ENCODE measurements around the gene MAPK8IP2.

The MAPK8IP2 gene

GRCh38 chr22:50582493-50583293 is 17.9 kb upstream of the MAPK8IP2 start, which contains the start of gene CHKB (continued):
- peak; percentile 40; the same call in 1 of the 2 replicates for TF ChIP-seq ZNF501 (tag by site-specific recombination; IDR thresholded peaks at IDR 0.05)
- peak; percentile 49; the same call in 1 of the 2 replicates for TF ChIP-seq ZNF391 (tag by site-specific recombination; IDR thresholded peaks at IDR 0.05; ENCODE audit: borderline replicate concordance, low read depth)
- TF ChIP-seq SP3 (tag by site-specific recombination; IDR thresholded peaks at IDR 0.05) = peak; percentile 40
- no peak for TF ChIP-seq ZNF423 (tag by site-specific recombination; IDR thresholded peaks at IDR 0.05)
- no peak for TF ChIP-seq ZSCAN16 (tag by site-specific recombination; IDR thresholded peaks at IDR 0.05)
- TF ChIP-seq, protein P1, sequence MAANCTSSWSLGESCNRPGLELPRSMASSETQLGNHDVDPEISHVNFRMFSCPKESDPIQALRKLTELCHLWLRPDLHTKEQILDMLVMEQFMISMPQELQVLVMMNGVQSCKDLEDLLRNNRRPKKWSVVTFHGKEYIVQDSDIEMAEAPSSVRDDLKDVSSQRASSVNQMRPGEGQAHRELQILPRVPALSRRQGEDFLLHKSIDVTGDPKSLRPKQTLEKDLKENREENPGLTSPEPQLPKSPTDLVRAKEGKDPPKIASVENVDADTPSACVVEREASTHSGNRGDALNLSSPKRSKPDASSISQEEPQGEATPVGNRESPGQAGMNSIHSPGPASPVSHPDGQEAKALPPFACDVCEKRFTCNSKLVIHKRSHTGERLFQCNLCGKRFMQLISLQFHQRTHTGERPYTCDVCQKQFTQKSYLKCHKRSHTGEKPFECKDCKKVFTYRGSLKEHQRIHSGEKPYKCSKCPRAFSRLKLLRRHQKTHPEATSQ (tag by site-specific recombination; IDR thresholded peaks at IDR 0.05) = peak; percentile 38; the same call in 1 of the 2 replicates
- TF ChIP-seq ZNF530 (tag by site-specific recombination; IDR thresholded peaks at IDR 0.05; ENCODE audit: low read depth) = no peak
- TF ChIP-seq, protein P2, sequence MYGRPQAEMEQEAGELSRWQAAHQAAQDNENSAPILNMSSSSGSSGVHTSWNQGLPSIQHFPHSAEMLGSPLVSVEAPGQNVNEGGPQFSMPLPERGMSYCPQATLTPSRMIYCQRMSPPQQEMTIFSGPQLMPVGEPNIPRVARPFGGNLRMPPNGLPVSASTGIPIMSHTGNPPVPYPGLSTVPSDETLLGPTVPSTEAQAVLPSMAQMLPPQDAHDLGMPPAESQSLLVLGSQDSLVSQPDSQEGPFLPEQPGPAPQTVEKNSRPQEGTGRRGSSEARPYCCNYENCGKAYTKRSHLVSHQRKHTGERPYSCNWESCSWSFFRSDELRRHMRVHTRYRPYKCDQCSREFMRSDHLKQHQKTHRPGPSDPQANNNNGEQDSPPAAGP (tag by site-specific recombination; IDR thresholded peaks at IDR 0.05) = peak; percentile 88
- TF ChIP-seq KLF7 (tag by site-specific recombination; IDR thresholded peaks at IDR 0.05; ENCODE audit: borderline replicate concordance) = peak; percentile 65; the same call in 1 of the 2 replicates
- no peak for TF ChIP-seq ZNF776 (tag by site-specific recombination; IDR thresholded peaks at IDR 0.05; ENCODE audit: borderline replicate concordance)
- TF ChIP-seq ZBTB17 (tag by site-specific recombination; IDR thresholded peaks at IDR 0.05) = peak; percentile 89
- TF ChIP-seq, protein P3, sequence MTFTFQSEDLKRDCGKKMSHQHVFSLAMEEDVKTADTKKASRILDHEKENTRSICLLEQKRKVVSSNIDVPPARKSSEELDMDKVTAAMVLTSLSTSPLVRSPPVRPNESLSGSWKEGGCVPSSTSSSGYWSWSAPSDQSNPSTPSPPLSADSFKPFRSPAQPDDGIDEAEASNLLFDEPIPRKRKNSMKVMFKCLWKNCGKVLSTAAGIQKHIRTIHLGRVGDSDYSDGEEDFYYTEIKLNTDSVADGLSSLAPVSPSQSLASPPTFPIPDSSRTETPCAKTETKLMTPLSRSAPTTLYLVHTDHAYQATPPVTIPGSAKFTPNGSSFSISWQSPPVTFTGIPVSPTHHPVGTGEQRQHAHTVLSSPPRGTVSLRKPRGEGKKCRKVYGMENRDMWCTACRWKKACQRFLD (tag by site-specific recombination; IDR thresholded peaks at IDR 0.05) = no peak
- peak; percentile 37 for TF ChIP-seq SP7 (tag by site-specific recombination; IDR thresholded peaks at IDR 0.05)
- TF ChIP-seq ZNF610 (tag by site-specific recombination; IDR thresholded peaks at IDR 0.05; ENCODE audit: borderline replicate concordance) = peak; percentile 34
- TF ChIP-seq KLF9 (tag by site-specific recombination; IDR thresholded peaks at IDR 0.05; ENCODE audit: low read depth) = peak; percentile 63
- TF ChIP-seq ZFP37 (tag by site-specific recombination; IDR thresholded peaks at IDR 0.05) = peak; percentile 31; the same call in 1 of the 2 replicates
- TF ChIP-seq ZSCAN30 (tag by site-specific recombination; IDR thresholded peaks at IDR 0.05) = peak; percentile 86
- TF ChIP-seq ZNF449 (tag by site-specific recombination; IDR thresholded peaks at IDR 0.05) = peak; percentile 68
- TF ChIP-seq ZNF76 (tag by site-specific recombination; IDR thresholded peaks at IDR 0.05; ENCODE audit: borderline replicate concordance, low read depth) = peak; percentile 42; the same call in 1 of the 2 replicates
- TF ChIP-seq BCL11A (tag by site-specific recombination; IDR thresholded peaks at IDR 0.05; ENCODE audit: low read depth) = peak; percentile 62; the same call in 1 of the 2 replicates
- peak; percentile 95 for TF ChIP-seq YY1 (tag by site-specific recombination; IDR thresholded peaks at IDR 0.05)
- TF ChIP-seq, protein P4, sequence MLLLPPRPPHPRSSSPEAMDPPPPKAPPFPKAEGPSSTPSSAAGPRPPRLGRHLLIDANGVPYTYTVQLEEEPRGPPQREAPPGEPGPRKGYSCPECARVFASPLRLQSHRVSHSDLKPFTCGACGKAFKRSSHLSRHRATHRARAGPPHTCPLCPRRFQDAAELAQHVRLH (tag by site-specific recombination; IDR thresholded peaks at IDR 0.05) = 0 out of 2 replicates have a peak, but pooled peaks have one; percentile 52
- TF ChIP-seq ZNF121 (tag by site-specific recombination; IDR thresholded peaks at IDR 0.05) = peak; percentile 87; the same call in 1 of the 2 replicates
- peak; percentile 31; the same call in 1 of the 2 replicates for TF ChIP-seq ZNF324 (tag by site-specific recombination; IDR thresholded peaks at IDR 0.05)
- peak; percentile 46; the same call in 1 of the 2 replicates for TF ChIP-seq ZFP69B (tag by site-specific recombination; IDR thresholded peaks at IDR 0.05)
- no peak for TF ChIP-seq SETDB1 (IDR thresholded peaks at IDR 0.05; ENCODE audit: insufficient read length, low read length)
- TF ChIP-seq ZNF830 (tag by site-specific recombination; IDR thresholded peaks at IDR 0.05; ENCODE audit: low read depth) = no peak
- TF ChIP-seq ELK4 (IDR thresholded peaks at IDR 0.05; ENCODE audit: borderline replicate concordance, low read depth, low read length) = 0 out of 2 replicates have a peak, but pooled peaks have one; percentile 73
- TF ChIP-seq, protein P5, sequence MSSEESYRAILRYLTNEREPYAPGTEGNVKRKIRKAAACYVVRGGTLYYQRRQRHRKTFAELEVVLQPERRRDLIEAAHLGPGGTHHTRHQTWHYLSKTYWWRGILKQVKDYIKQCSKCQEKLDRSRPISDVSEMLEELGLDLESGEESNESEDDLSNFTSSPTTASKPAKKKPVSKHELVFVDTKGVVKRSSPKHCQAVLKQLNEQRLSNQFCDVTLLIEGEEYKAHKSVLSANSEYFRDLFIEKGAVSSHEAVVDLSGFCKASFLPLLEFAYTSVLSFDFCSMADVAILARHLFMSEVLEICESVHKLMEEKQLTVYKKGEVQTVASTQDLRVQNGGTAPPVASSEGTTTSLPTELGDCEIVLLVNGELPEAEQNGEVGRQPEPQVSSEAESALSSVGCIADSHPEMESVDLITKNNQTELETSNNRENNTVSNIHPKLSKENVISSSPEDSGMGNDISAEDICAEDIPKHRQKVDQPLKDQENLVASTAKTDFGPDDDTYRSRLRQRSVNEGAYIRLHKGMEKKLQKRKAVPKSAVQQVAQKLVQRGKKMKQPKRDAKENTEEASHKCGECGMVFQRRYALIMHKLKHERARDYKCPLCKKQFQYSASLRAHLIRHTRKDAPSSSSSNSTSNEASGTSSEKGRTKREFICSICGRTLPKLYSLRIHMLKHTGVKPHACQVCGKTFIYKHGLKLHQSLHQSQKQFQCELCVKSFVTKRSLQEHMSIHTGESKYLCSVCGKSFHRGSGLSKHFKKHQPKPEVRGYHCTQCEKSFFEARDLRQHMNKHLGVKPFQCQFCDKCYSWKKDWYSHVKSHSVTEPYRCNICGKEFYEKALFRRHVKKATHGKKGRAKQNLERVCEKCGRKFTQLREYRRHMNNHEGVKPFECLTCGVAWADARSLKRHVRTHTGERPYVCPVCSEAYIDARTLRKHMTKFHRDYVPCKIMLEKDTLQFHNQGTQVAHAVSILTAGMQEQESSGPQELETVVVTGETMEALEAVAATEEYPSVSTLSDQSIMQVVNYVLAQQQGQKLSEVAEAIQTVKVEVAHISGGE (tag by site-specific recombination; conservative IDR thresholded peaks at IDR 0.05; ENCODE audit: low read depth) = peak; percentile 75
